ENCODE data around the gene EIF3J. TPM values are rescaled to one million over a fixed set of nuclear protein-coding genes. Genes with fewer than 3 reads are reported as not detected.

Gene EIF3J
- total RNA-seq, 3 donors from 2014 or later: 46.0 to 76.7 (median 61.8) TPM

GRCh38 chr15:44573386-44573785 is 36.4 kb downstream of the EIF3J start:
- no peaks in the 10 kb centered on the region for H3K36me3 ChIP-seq (ENCODE audit: low read depth)
- H3K4me3 ChIP-seq: no peak overlapping the region
- H3K9me3 ChIP-seq: no peaks in the 10 kb centered on the region
- intact Hi-C loops (cut with DNase I, micrococcal nuclease): no loop called here
- ATAC-seq (no peak), DNase-seq (no peak)
- TF ChIP-seq, protein P1, sequence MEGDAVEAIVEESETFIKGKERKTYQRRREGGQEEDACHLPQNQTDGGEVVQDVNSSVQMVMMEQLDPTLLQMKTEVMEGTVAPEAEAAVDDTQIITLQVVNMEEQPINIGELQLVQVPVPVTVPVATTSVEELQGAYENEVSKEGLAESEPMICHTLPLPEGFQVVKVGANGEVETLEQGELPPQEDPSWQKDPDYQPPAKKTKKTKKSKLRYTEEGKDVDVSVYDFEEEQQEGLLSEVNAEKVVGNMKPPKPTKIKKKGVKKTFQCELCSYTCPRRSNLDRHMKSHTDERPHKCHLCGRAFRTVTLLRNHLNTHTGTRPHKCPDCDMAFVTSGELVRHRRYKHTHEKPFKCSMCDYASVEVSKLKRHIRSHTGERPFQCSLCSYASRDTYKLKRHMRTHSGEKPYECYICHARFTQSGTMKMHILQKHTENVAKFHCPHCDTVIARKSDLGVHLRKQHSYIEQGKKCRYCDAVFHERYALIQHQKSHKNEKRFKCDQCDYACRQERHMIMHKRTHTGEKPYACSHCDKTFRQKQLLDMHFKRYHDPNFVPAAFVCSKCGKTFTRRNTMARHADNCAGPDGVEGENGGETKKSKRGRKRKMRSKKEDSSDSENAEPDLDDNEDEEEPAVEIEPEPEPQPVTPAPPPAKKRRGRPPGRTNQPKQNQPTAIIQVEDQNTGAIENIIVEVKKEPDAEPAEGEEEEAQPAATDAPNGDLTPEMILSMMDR (IDR thresholded peaks at IDR 0.05): no peak
- H3K4me1 ChIP-seq (ENCODE audit: low read depth): no peaks in the 10 kb centered on the region

DNA sequence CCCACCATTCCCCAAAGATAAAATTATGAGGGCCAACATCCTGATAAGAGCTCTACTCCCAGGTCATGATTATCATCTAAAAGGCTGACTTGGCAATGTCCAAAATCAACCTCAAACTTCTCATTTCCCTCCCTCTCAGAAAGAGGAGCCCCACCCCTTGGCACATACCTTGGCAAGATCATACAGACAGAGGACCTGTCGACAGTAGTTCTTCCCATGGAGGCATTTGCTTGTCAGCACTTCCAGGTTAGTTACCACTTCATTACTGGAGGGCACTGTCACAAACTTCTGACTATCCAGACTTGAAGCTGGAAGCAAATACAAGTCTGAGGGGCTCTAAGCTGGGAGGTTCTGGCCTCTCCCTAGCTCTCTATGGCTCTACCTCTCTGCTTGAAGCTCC is 37.8 kb downstream of the EIF3J start:
- no peaks in the 10 kb centered on the region for H3K36me3 ChIP-seq (ENCODE audit: low read depth)
- ATAC-seq (no peak), DNase-seq (no peak)
- no peaks in the 10 kb centered on the region for H3K9me3 ChIP-seq
- intact Hi-C loops (cut with DNase I, micrococcal nuclease): no loop called here
- no peak overlapping the region for H3K4me3 ChIP-seq
- TF ChIP-seq, protein P1 (IDR thresholded peaks at IDR 0.05): no peak
- no peaks in the 10 kb centered on the region for H3K4me1 ChIP-seq (ENCODE audit: low read depth)

- Histone ChIP-seq H3K36me3 (ENCODE audit: low read depth) (peaks cover 7% of the 10 kb centered on the region), H3K9me3 (no peaks in the 10 kb centered on the region), H3K4me3 (no peak overlapping the region), H3K4me1 (ENCODE audit: low read depth) (no peaks in the 10 kb centered on the region)
- no peak for DNase-seq
- peak; percentile 29 for ATAC-seq
- intact Hi-C loops (cut with DNase I, micrococcal nuclease): no loop called here
- TF ChIP-seq, protein P1 (IDR thresholded peaks at IDR 0.05): no peak
Observed at GRCh38 chr15:44580105-44580504, 43.2 kb downstream of the EIF3J start.

GRCh38 chr15:44584162-44584749 is 47.3 kb downstream of the EIF3J start:
- Histone ChIP-seq H3K36me3 (ENCODE audit: low read depth) (peaks cover 16% of the 10 kb centered on the region), H3K4me1 (ENCODE audit: low read depth) (no peaks in the 10 kb centered on the region), H3K9me3 (no peaks in the 10 kb centered on the region), H3K4me3 (no peak overlapping the region)
- TF ChIP-seq, protein P1 (IDR thresholded peaks at IDR 0.05): peak; percentile 25
- intact Hi-C loops (cut with DNase I, micrococcal nuclease): no loop called here
- ATAC-seq (peak; percentile 90), DNase-seq (peak in 2 of 3 donors; percentile 65 to 68)

DNA sequence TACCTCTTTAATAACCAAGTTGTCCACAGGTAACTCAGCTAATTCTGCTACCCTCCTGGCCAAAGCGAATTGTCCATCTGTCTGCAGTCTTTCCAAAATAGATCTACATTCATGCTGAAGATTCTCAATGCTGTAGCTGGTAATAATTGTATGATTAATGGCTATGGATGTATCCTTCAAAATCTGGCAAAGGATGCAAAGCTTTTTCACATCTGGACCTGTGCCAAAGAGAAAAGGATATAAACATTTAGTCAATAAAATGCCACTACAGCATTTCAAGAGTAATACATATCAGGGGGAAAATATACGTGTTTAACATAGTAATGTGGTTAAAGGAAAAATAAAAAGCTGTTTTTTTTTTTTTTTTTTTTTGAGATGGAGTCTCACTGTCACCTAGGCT is 48.7 kb downstream of the EIF3J start:
- H3K4me3 ChIP-seq: no peak overlapping the region
- H3K9me3 ChIP-seq: no peaks in the 10 kb centered on the region
- TF ChIP-seq, protein P1 (IDR thresholded peaks at IDR 0.05): no peak
- ATAC-seq (no peak), DNase-seq (no peak)
- no peaks in the 10 kb centered on the region for H3K4me1 ChIP-seq (ENCODE audit: low read depth)
- H3K36me3 ChIP-seq (ENCODE audit: low read depth): peaks cover 14% of the 10 kb centered on the region
- intact Hi-C loops (cut with DNase I, micrococcal nuclease): no loop called here

GRCh38 chr15:44588541-44588940 is 51.6 kb downstream of the EIF3J start:
- H3K4me1 ChIP-seq (ENCODE audit: low read depth): no peaks in the 10 kb centered on the region
- no peaks in the 10 kb centered on the region for H3K9me3 ChIP-seq
- TF ChIP-seq, protein P1 (IDR thresholded peaks at IDR 0.05): no peak
- no peak for DNase-seq
- no peak overlapping the region for H3K4me3 ChIP-seq
- H3K36me3 ChIP-seq (ENCODE audit: low read depth): peaks cover 13% of the 10 kb centered on the region
- no peak for ATAC-seq
- intact Hi-C loops (cut with DNase I, micrococcal nuclease): no loop called here

Data from mucosa of descending colon (tissue), 3 donors.